Epithelial cell of proximal tubule (primary cell): ENCODE measurements around the gene GNPTG. TPM values are rescaled to one million over a fixed set of nuclear protein-coding genes. Genes with fewer than 3 reads are reported as not detected.

Experiments used
- DNase-seq: peaks from one replicate; pipeline ENCODE4 v3.0.0-alpha.2; 2011; ENCODE audit warnings: low read depth
- H3K4me3 ChIP-seq: 2 replicates; pipeline ENCODE4 v1.5.1; 2011; ENCODE audit warnings: low read depth, mild to moderate bottlenecking, low read length
- CTCF ChIP-seq: conservative IDR thresholded peaks from 2 replicates; pipeline ENCODE4 v1.5.1; 2012; ENCODE audit warnings: low read depth, mild to moderate bottlenecking, low read length
- total RNA-seq: library from RNA; depleted of rRNA; stranded (reverse); fragments of >200 nt; gene quantifications from 2 replicates; pipeline ENCODE4 v1.2.3, GENCODE V29; 2015

The GNPTG gene
- total RNA-seq, 1 donor from 2014 or later, result 63.9 TPM

GRCh38 chr16:1349351-1349750 lies 2.4 kb upstream of the GNPTG start:
- DNase-seq, result no peak
- no peak for TF ChIP-seq CTCF
- H3K4me3 ChIP-seq, result no peak overlapping the region

GRCh38 chr16:1349951-1350350 lies 1.8 kb upstream of the GNPTG start:
- DNase-seq, result no peak
- H3K4me3 ChIP-seq, result no peak overlapping the region
- TF ChIP-seq CTCF, result no peak

GRCh38 chr16:1350691-1351090 lies 1.0 kb upstream of the GNPTG start:
- TF ChIP-seq CTCF, result no peak
- peak overlapping the region; percentile 87 for H3K4me3 ChIP-seq
- no peak for DNase-seq

GRCh38 chr16:1351215-1351581 lies 533 bp upstream of the GNPTG start:
- peak overlapping the region; percentile 87 for H3K4me3 ChIP-seq
- TF ChIP-seq CTCF, result no peak
- no peak for DNase-seq

- no peak for TF ChIP-seq CTCF
- no peak for DNase-seq
- H3K4me3 ChIP-seq, result no peak overlapping the region
Measured at GRCh38 chr16:1354815-1355540, 3.2 kb downstream of the GNPTG start.

GRCh38 chr16:1355591-1355990 lies 3.9 kb downstream of the GNPTG start:
- H3K4me3 ChIP-seq, result no peak overlapping the region
- TF ChIP-seq CTCF, result no peak
- DNase-seq, result no peak
